Neural cell (in vitro differentiated cells): ENCODE data around the gene SEZ6. TPM values are rescaled to one million over a fixed set of nuclear protein-coding genes. Genes with fewer than 3 reads are reported as not detected.

ENCODE experiments used
- H2AFZ ChIP-seq: fragments of 200-600, 300-800 bp; sonication (generic), shearing (Covaris generic); 2 replicates; pipeline ENCODE4 v1.6.0; 2014; ENCODE audit warnings: low read depth, mild to moderate bottlenecking, antibody characterized with exemption, low read length, moderate library complexity
- H3F3A ChIP-seq: fragments of 200-600 bp; shearing (Covaris generic); 2 replicates; pipeline ENCODE4 v1.6.1; 2016; ENCODE audit warnings: mild to moderate bottlenecking, moderate library complexity, mixed read lengths, antibody characterized with exemption, low read length; ENCODE audit not compliant: insufficient read depth, poor library complexity, severe bottlenecking
- H3K27ac ChIP-seq: fragments of 200-600, 300-800 bp; sonication (generic), shearing (Covaris generic); 2 replicates; pipeline ENCODE4 v1.5.1; 2014; ENCODE audit warnings: mild to moderate bottlenecking, low read length, moderate library complexity
- H3K27me3 ChIP-seq: fragments of 300-800, 200-600 bp; sonication (generic), shearing (Covaris generic); 2 replicates; pipeline ENCODE4 v1.6.0; 2014; ENCODE audit warnings: mild to moderate bottlenecking, low read depth, low read length, moderate library complexity; ENCODE audit not compliant: insufficient read depth
- H3K36me3 ChIP-seq: fragments of 300-800, 200-600 bp; sonication (generic), shearing (Covaris generic); 2 replicates; pipeline ENCODE4 v1.5.1; 2014; ENCODE audit warnings: mild to moderate bottlenecking, antibody characterized with exemption, low read length, moderate library complexity; ENCODE audit not compliant: insufficient read depth
- H3K4me2 ChIP-seq: fragments of 300-800, 200-600 bp; sonication (generic), shearing (Covaris generic); 2 replicates; pipeline ENCODE4 v1.6.0; 2014; ENCODE audit warnings: mild to moderate bottlenecking, low read length
- H3K4me3 ChIP-seq: fragments of 300-800, 200-600 bp; sonication (generic), shearing (Covaris generic); 2 replicates; pipeline ENCODE4 v1.5.1; 2014; ENCODE audit warnings: mild to moderate bottlenecking, low read length, moderate library complexity
- H3K79me2 ChIP-seq: fragments of 200-600 bp; shearing (Covaris generic); replicated peaks from 2 replicates; pipeline ENCODE4 v1.6.0; 2014; ENCODE audit warnings: mild to moderate bottlenecking, low read length, moderate library complexity; ENCODE audit not compliant: insufficient read depth
- H3K9ac ChIP-seq: fragments of 300-800, 200-600 bp; sonication (generic), shearing (Covaris generic); 2 replicates; pipeline ENCODE4 v1.6.1; 2016; ENCODE audit warnings: mild to moderate bottlenecking, low read length, mixed read lengths
- H3K9me2 ChIP-seq: fragments of 200-600 bp; shearing (Covaris generic); 2 replicates; pipeline ENCODE4 v1.6.1; 2016; ENCODE audit warnings: mild to moderate bottlenecking, low read length, mixed read lengths; ENCODE audit not compliant: insufficient read depth
- H3K9me3 ChIP-seq: fragments of 200-600, 300-800 bp; sonication (generic), shearing (Covaris generic); 2 replicates; pipeline ENCODE4 v1.6.1; 2016; ENCODE audit warnings: mild to moderate bottlenecking, mixed run types, low read length, moderate library complexity, mixed read lengths
- H4K20me1 ChIP-seq: fragments of 200-600 bp; shearing (Covaris generic); 2 replicates; pipeline ENCODE4 v1.6.1; 2016; ENCODE audit warnings: mild to moderate bottlenecking, mixed run types; ENCODE audit not compliant: insufficient read depth
- CTCF ChIP-seq: fragments of 450-650 bp; IDR thresholded peaks from 2 replicates; pipeline ENCODE4 v1.5.1; 2014; ENCODE audit warnings: antibody characterized with exemption, mild to moderate bottlenecking, moderate library complexity; ENCODE audit not compliant: poor library complexity, severe bottlenecking
- EP300 ChIP-seq: fragments of 450-650 bp; conservative IDR thresholded peaks from 2 replicates; pipeline ENCODE4 v1.6.1; 2014; ENCODE audit warnings: antibody characterized with exemption, mild to moderate bottlenecking, moderate library complexity; ENCODE audit not compliant: poor library complexity, severe bottlenecking
- EZH2 ChIP-seq: fragments of 200-600, 300-800 bp; shearing (Covaris generic), sonication (generic); IDR thresholded peaks from 2 replicates; pipeline ENCODE4 v1.6.1; 2014; ENCODE audit warnings: antibody characterized with exemption, low read length, borderline replicate concordance, mild to moderate bottlenecking; ENCODE audit not compliant: insufficient read depth, poor library complexity, severe bottlenecking
- MXI1 ChIP-seq: fragments of 450-650 bp; conservative IDR thresholded peaks from 2 replicates; pipeline ENCODE4 v1.6.1; 2014; ENCODE audit warnings: antibody characterized with exemption, mild to moderate bottlenecking; ENCODE audit not compliant: poor library complexity, severe bottlenecking
- POLR2AphosphoS5 ChIP-seq: IDR thresholded peaks from 2 replicates; pipeline ENCODE4 v1.6.1; 2012
- RAD21 ChIP-seq: fragments of 450-650 bp; conservative IDR thresholded peaks from 2 replicates; pipeline ENCODE4 v1.6.1; 2014; ENCODE audit warnings: antibody characterized with exemption, mild to moderate bottlenecking, moderate library complexity
- REST ChIP-seq: IDR thresholded peaks from 2 replicates; pipeline ENCODE4 v1.6.1; 2012; ENCODE audit warnings: borderline replicate concordance
- SMC3 ChIP-seq: fragments of 450-650 bp; conservative IDR thresholded peaks from 2 replicates; pipeline ENCODE4 v1.6.1; 2014; ENCODE audit warnings: antibody characterized with exemption, mild to moderate bottlenecking, moderate library complexity; ENCODE audit not compliant: poor library complexity
- TAF1 ChIP-seq: IDR thresholded peaks from 2 replicates; pipeline ENCODE4 v1.6.1; 2012; ENCODE audit warnings: low read depth
- polyA plus RNA-seq: library from polyadenylated mRNA; depleted of rRNA; stranded (reverse); fragments of >200 nt; gene quantifications from 2 replicates; pipeline ENCODE4 v1.2.3, GENCODE V29; 2014

Gene SEZ6
- polyA plus RNA-seq, 1 donor from 2014 or later: 15.1 TPM

GRCh38 chr17:29032857-29033197 lies 27.0 kb upstream of the SEZ6 start:
- no peak overlapping the region for H2AFZ ChIP-seq
- no peak overlapping the region for H3K9ac ChIP-seq
- H3K9me3 ChIP-seq: peaks cover 6% of the 10 kb centered on the region
- no peak for TF ChIP-seq POLR2AphosphoS5
- H3K79me2 ChIP-seq: no peaks in the 10 kb centered on the region
- no peaks in the 10 kb centered on the region for H3F3A ChIP-seq
- no peak overlapping the region for H3K4me2 ChIP-seq
- H3K4me3 ChIP-seq: no peak overlapping the region
- H3K36me3 ChIP-seq: no peaks in the 10 kb centered on the region
- H3K27me3 ChIP-seq: no peaks in the 10 kb centered on the region
- H4K20me1 ChIP-seq: no peaks in the 10 kb centered on the region
- no peaks in the 10 kb centered on the region for H3K9me2 ChIP-seq
- no peak overlapping the region for H3K27ac ChIP-seq

GRCh38 chr17:29032013-29032856 lies 26.4 kb upstream of the SEZ6 start:
- H3K36me3 ChIP-seq: no peaks in the 10 kb centered on the region
- H3K9me3 ChIP-seq: peaks cover 6% of the 10 kb centered on the region
- no peak overlapping the region for H2AFZ ChIP-seq
- no peak overlapping the region for H3K27ac ChIP-seq
- H3K9me2 ChIP-seq: no peaks in the 10 kb centered on the region
- no peak overlapping the region for H3K4me3 ChIP-seq
- H3K79me2 ChIP-seq: no peaks in the 10 kb centered on the region
- H4K20me1 ChIP-seq: no peaks in the 10 kb centered on the region
- no peaks in the 10 kb centered on the region for H3K27me3 ChIP-seq
- no peak overlapping the region for H3K9ac ChIP-seq
- no peak overlapping the region for H3K4me2 ChIP-seq
- H3F3A ChIP-seq: no peaks in the 10 kb centered on the region
- TF ChIP-seq MXI1 (no peak), RAD21 (no peak), EZH2 (no peak), POLR2AphosphoS5 (no peak), REST (no peak), SMC3 (no peak), TAF1 (no peak)

- no peak overlapping the region for H3K27ac ChIP-seq
Measured at GRCh38 chr17:29031488-29031887, 25.7 kb upstream of the SEZ6 start.

More at GRCh38 chr17:29031488-29031887, 25.7 kb upstream of the SEZ6 start:
- Histone ChIP-seq H2AFZ (no peak overlapping the region), H3K4me2 (no peak overlapping the region), H3K9ac (no peak overlapping the region), H3K36me3 (no peaks in the 10 kb centered on the region), H3K9me2 (no peaks in the 10 kb centered on the region), H3K27me3 (no peaks in the 10 kb centered on the region), H4K20me1 (no peaks in the 10 kb centered on the region), H3F3A (no peaks in the 10 kb centered on the region), H3K4me3 (no peak overlapping the region), H3K9me3 (peaks cover 6% of the 10 kb centered on the region), H3K79me2 (no peaks in the 10 kb centered on the region)
- no peak for TF ChIP-seq MXI1
- no peak for TF ChIP-seq EP300
- no peak for TF ChIP-seq CTCF
- no peak for TF ChIP-seq TAF1
- TF ChIP-seq RAD21: no peak
- no peak for TF ChIP-seq POLR2AphosphoS5
- no peak for TF ChIP-seq EZH2
- no peak for TF ChIP-seq REST
